Activated CD8-positive, alpha-beta T cell treated with anti-CD3 and anti-CD28 coated beads for 36 hours (primary cell): Measurements from ENCODE around the gene CLN3. TPM values are rescaled to one million over a fixed set of nuclear protein-coding genes. Genes with fewer than 3 reads are reported as not detected.

ENCODE experiments used
- total RNA-seq, 2 experiments: library from RNA; stranded (reverse); gene quantifications; one replicate each; pipeline ENCODE4 v1.2.3, GENCODE V29; 2021

The CLN3 gene
- total RNA-seq, 2 experiments from 2014 or later: 24.2 to 30.2 TPM

Other genes with a start within 250 kb of the CLN3 start
- gene SBK1, start 199.5 kb downstream of the CLN3 start, total RNA-seq: 10 to 100 TPM; 35.3 to 35.9 TPM
- gene NPIPB6, start 128.6 kb downstream of the CLN3 start, total RNA-seq: under 1 TPM in 1 of 2 experiments, not detected in 1; 0.52 TPM
- 10 to 100 TPM; 25.0 to 56.5 TPM for gene EIF3CL, start 88.2 kb downstream of the CLN3 start, total RNA-seq
- gene NPIPB7, start 19.7 kb downstream of the CLN3 start, total RNA-seq: not detected
- gene APOBR, start 2.6 kb upstream of the CLN3 start, total RNA-seq: 1 to 10 TPM; 5.5 TPM
- not detected for gene IL27, start 14.8 kb upstream of the CLN3 start, total RNA-seq
- gene NUPR1, start 46.9 kb upstream of the CLN3 start, total RNA-seq: not detected
- 10 to 100 TPM; 25.0 TPM for gene SGF29, start 61.8 kb upstream of the CLN3 start, total RNA-seq
- gene SULT1A2, start 105.0 kb upstream of the CLN3 start, total RNA-seq: 1 to 10 TPM in 1 of 2 experiments, under 1 TPM in 1; 0.81 to 1.0 TPM
- gene SULT1A1, start 118.0 kb upstream of the CLN3 start, total RNA-seq: 10 to 100 TPM; 15.6 to 17.4 TPM
- gene NPIPB8, start 146.0 kb upstream of the CLN3 start, total RNA-seq: not detected
- 100 to 1,000 TPM; 837 to 851 TPM for gene EIF3C, start 219.4 kb upstream of the CLN3 start, total RNA-seq